Measurements from ENCODE around the gene INPP5F. TPM values are rescaled to one million over a fixed set of nuclear protein-coding genes. Genes with fewer than 3 reads are reported as not detected.

Gene INPP5F
- total RNA-seq, 1 donor from 2014 or later: 15.3 TPM

- Histone ChIP-seq H3K4me3 (ENCODE audit: low read depth, low read length) (no peak overlapping the region), H3K36me3 (ENCODE audit: control insufficient read depth, insufficient read depth, low read length) (peaks cover 2% of the 10 kb centered on the region), H3K27me3 (ENCODE audit: control insufficient read depth, insufficient read depth, low read length) (no peaks in the 10 kb centered on the region)
- no peak for DNase-seq (ENCODE audit: low read depth)
- no peak for TF ChIP-seq CTCF (IDR thresholded peaks at IDR 0.05; ENCODE audit: insufficient read depth, low read length, poor library complexity, severe bottlenecking)
Observed at GRCh38 chr10:119853574-119853973, 127.7 kb downstream of the INPP5F start.

GRCh38 chr10:119858063-119858462 lies 132.2 kb downstream of the INPP5F start:
- Histone ChIP-seq H3K36me3 (ENCODE audit: control insufficient read depth, insufficient read depth, low read length) (no peaks in the 10 kb centered on the region), H3K4me3 (ENCODE audit: low read depth, low read length) (no peak overlapping the region), H3K27me3 (ENCODE audit: control insufficient read depth, insufficient read depth, low read length) (no peaks in the 10 kb centered on the region)
- TF ChIP-seq CTCF (IDR thresholded peaks at IDR 0.05; ENCODE audit: insufficient read depth, low read length, poor library complexity, severe bottlenecking): no peak
- no peak for DNase-seq (ENCODE audit: low read depth)

- peak; percentile 21 for DNase-seq (ENCODE audit: low read depth)
- Histone ChIP-seq H3K36me3 (ENCODE audit: control insufficient read depth, insufficient read depth, low read length) (no peaks in the 10 kb centered on the region), H3K4me3 (ENCODE audit: low read depth, low read length) (no peak overlapping the region), H3K27me3 (ENCODE audit: control insufficient read depth, insufficient read depth, low read length) (no peaks in the 10 kb centered on the region)
- TF ChIP-seq CTCF (IDR thresholded peaks at IDR 0.05; ENCODE audit: insufficient read depth, low read length, poor library complexity, severe bottlenecking): peak; percentile 39
Observed at GRCh38 chr10:119859420-119860258, 133.8 kb downstream of the INPP5F start.

GRCh38 chr10:119860866-119861607 lies 135.2 kb downstream of the INPP5F start:
- Histone ChIP-seq H3K4me3 (ENCODE audit: low read depth, low read length) (no peak overlapping the region), H3K27me3 (ENCODE audit: control insufficient read depth, insufficient read depth, low read length) (no peaks in the 10 kb centered on the region), H3K36me3 (ENCODE audit: control insufficient read depth, insufficient read depth, low read length) (no peaks in the 10 kb centered on the region)
- no peak for TF ChIP-seq CTCF (IDR thresholded peaks at IDR 0.05; ENCODE audit: insufficient read depth, low read length, poor library complexity, severe bottlenecking)
- DNase-seq (ENCODE audit: low read depth): no peak

GRCh38 chr10:119862524-119862923 lies 136.7 kb downstream of the INPP5F start:
- H3K36me3 ChIP-seq (ENCODE audit: control insufficient read depth, insufficient read depth, low read length): no peaks in the 10 kb centered on the region
- H3K4me3 ChIP-seq (ENCODE audit: low read depth, low read length): no peak overlapping the region
- H3K27me3 ChIP-seq (ENCODE audit: control insufficient read depth, insufficient read depth, low read length): no peaks in the 10 kb centered on the region
- DNase-seq (ENCODE audit: low read depth): no peak
- TF ChIP-seq CTCF (IDR thresholded peaks at IDR 0.05; ENCODE audit: insufficient read depth, low read length, poor library complexity, severe bottlenecking): no peak
